Glutamatergic neuron (in vitro differentiated cells): ENCODE results near the gene LYZL1. TPM values are rescaled to one million over a fixed set of nuclear protein-coding genes. Genes with fewer than 3 reads are reported as not detected.

Experiments used
- DNase-seq: peaks from one replicate; pipeline ENCODE4 v3.0.0; 2022
- H3K27ac Mint-ChIP-seq: one replicate; pipeline ENCODE4 v1.8.0; 2020; ENCODE audit warnings: mild to moderate bottlenecking, mixed read lengths, inconsistent platforms; ENCODE audit not compliant: unreplicated experiment
- H3K27me3 Mint-ChIP-seq: one replicate; pipeline ENCODE4 v1.8.0; 2020; ENCODE audit warnings: mild to moderate bottlenecking, moderate library complexity, mixed read lengths, inconsistent platforms; ENCODE audit not compliant: unreplicated experiment
- H3K36me3 Mint-ChIP-seq: one replicate; pipeline ENCODE4 v1.8.0; 2020; ENCODE audit warnings: mild to moderate bottlenecking, mixed read lengths, inconsistent platforms; ENCODE audit not compliant: unreplicated experiment
- H3K4me1 Mint-ChIP-seq: one replicate; pipeline ENCODE4 v1.8.0; 2020; ENCODE audit warnings: mild to moderate bottlenecking, low read depth, mixed read lengths, inconsistent platforms; ENCODE audit not compliant: unreplicated experiment
- H3K4me3 Mint-ChIP-seq: one replicate; pipeline ENCODE4 v1.8.0; 2020; ENCODE audit warnings: mild to moderate bottlenecking, mixed read lengths, inconsistent platforms; ENCODE audit not compliant: unreplicated experiment
- H3K9me3 Mint-ChIP-seq: one replicate; pipeline ENCODE4 v1.8.0; 2020; ENCODE audit warnings: mild to moderate bottlenecking, moderate library complexity, mixed read lengths, inconsistent platforms; ENCODE audit not compliant: unreplicated experiment
- CTCF ChIP-seq: fragments of 200-600 bp; sonication (generic); IDR thresholded peaks from one replicate; pipeline ENCODE4 v1.5.0; 2021; ENCODE audit not compliant: partially characterized antibody, unreplicated experiment
- total RNA-seq: library from RNA; stranded (reverse); fragmentation: NEBNext Ultra II Directional; extraction: Animal tissue kit (Norgen Biotek cat#: 25700); gene quantifications from one replicate; pipeline ENCODE4 v1.2.1, GENCODE V29; 2021; ENCODE audit not compliant: unreplicated experiment

Gene LYZL1
- total RNA-seq, 1 donor from 2014 or later = not detected

- Mint-ChIP-seq H3K4me1 (peaks cover 15% of the 10 kb centered on the region), H3K4me3 (no peak overlapping the region), H3K36me3 (no peaks in the 10 kb centered on the region), H3K9me3 (peaks cover 13% of the 10 kb centered on the region), H3K27ac (no peak overlapping the region), H3K27me3 (peaks cover 3% of the 10 kb centered on the region)
- TF ChIP-seq CTCF = no peak
- DNase-seq = no peak
These were observed 39.9 kb upstream of the LYZL1 start for GRCh38 chr10:29249018-29249417.

- Mint-ChIP-seq H3K4me3 (no peak overlapping the region), H3K9me3 (peaks cover 15% of the 10 kb centered on the region), H3K27ac (no peak overlapping the region), H3K27me3 (peaks cover 10% of the 10 kb centered on the region), H3K36me3 (no peaks in the 10 kb centered on the region), H3K4me1 (peaks cover 21% of the 10 kb centered on the region)
- TF ChIP-seq CTCF = no peak
- no peak for DNase-seq
These were observed 38.8 kb upstream of the LYZL1 start for GRCh38 chr10:29250066-29250465.

GRCh38 chr10:29252811-29253689 is 35.8 kb upstream of the LYZL1 start:
- H3K4me3 Mint-ChIP-seq = peak overlapping the region; percentile 31
- H3K27me3 Mint-ChIP-seq = peaks cover 13% of the 10 kb centered on the region
- no peaks in the 10 kb centered on the region for H3K36me3 Mint-ChIP-seq
- peak overlapping the region; percentile 75 for H3K27ac Mint-ChIP-seq
- H3K4me1 Mint-ChIP-seq = peaks cover 25% of the 10 kb centered on the region
- TF ChIP-seq CTCF = no peak
- H3K9me3 Mint-ChIP-seq = peaks cover 16% of the 10 kb centered on the region
- DNase-seq = peak; percentile 71

GRCh38 chr10:29253690-29254029 is 35.2 kb upstream of the LYZL1 start:
- DNase-seq = no peak
- Mint-ChIP-seq H3K9me3 (peaks cover 16% of the 10 kb centered on the region), H3K4me3 (no peak overlapping the region), H3K36me3 (no peaks in the 10 kb centered on the region), H3K27me3 (peaks cover 13% of the 10 kb centered on the region), H3K4me1 (peaks cover 25% of the 10 kb centered on the region), H3K27ac (no peak overlapping the region)
- no peak for TF ChIP-seq CTCF

- peaks cover 13% of the 10 kb centered on the region for H3K27me3 Mint-ChIP-seq
- H3K4me1 Mint-ChIP-seq = peaks cover 25% of the 10 kb centered on the region
- H3K36me3 Mint-ChIP-seq = no peaks in the 10 kb centered on the region
- H3K9me3 Mint-ChIP-seq = peaks cover 16% of the 10 kb centered on the region
- DNase-seq = peak; percentile 35
- H3K27ac Mint-ChIP-seq = peak overlapping the region; percentile 83
- H3K4me3 Mint-ChIP-seq = peak overlapping the region; percentile 36
- no peak for TF ChIP-seq CTCF
These were observed 34.5 kb upstream of the LYZL1 start for GRCh38 chr10:29254123-29255046.
